Neuronal stem cell (in vitro differentiated cells): ENCODE results near the gene CCT6A.

Experiments
- DNase-seq: peaks from one replicate; pipeline ENCODE4 v3.0.0-alpha.2; 2013; ENCODE audit warnings: low spot score
- H2AFZ ChIP-seq: one replicate; pipeline ENCODE4 v1.6.1; 2013; ENCODE audit warnings: mild to moderate bottlenecking, low read length, inconsistent platforms
- H2AK5ac ChIP-seq: 2 replicates; pipeline ENCODE4 v1.6.1; 2013; ENCODE audit warnings: low read depth, mild to moderate bottlenecking, inconsistent platforms, low read length, moderate library complexity, mixed read lengths
- H2BK120ac ChIP-seq: 2 replicates; pipeline ENCODE4 v1.6.1; 2013; ENCODE audit warnings: low read depth, mild to moderate bottlenecking, inconsistent platforms, low read length, moderate library complexity, mixed read lengths
- H2BK12ac ChIP-seq: one replicate; pipeline ENCODE4 v1.6.1; 2013; ENCODE audit warnings: low read length, inconsistent platforms
- H2BK15ac ChIP-seq: 2 replicates; pipeline ENCODE4 v1.6.1; 2013; ENCODE audit warnings: mild to moderate bottlenecking, low read length, inconsistent platforms, mixed read lengths
- H2BK5ac ChIP-seq: one replicate; pipeline ENCODE4 v1.6.1; 2013; ENCODE audit warnings: inconsistent platforms, mild to moderate bottlenecking, low read length, moderate library complexity
- H3K14ac ChIP-seq: one replicate; pipeline ENCODE4 v1.6.1; 2013; ENCODE audit warnings: low read length, inconsistent platforms
- H3K18ac ChIP-seq: 2 replicates; pipeline ENCODE4 v1.6.1; 2013; ENCODE audit warnings: low read length, inconsistent platforms
- H3K23ac ChIP-seq: 2 replicates; pipeline ENCODE4 v1.6.1; 2013; ENCODE audit warnings: low read depth, mild to moderate bottlenecking, mixed read lengths, low read length, inconsistent platforms; ENCODE audit not compliant: poor library complexity
- H3K27ac ChIP-seq: replicated peaks from 3 replicates; pipeline ENCODE4 v1.5.1; 2013; ENCODE audit warnings: low read length, inconsistent platforms
- H3K27me3 ChIP-seq, 3 experiments: 2 replicates each; pipeline ENCODE4 v1.6.1; 2013; ENCODE audit warnings: low read length in 3 of 3, mild to moderate bottlenecking in 2 of 3, inconsistent platforms in 1 of 3, low read depth in 1 of 3, mixed read lengths in 1 of 3, moderate library complexity in 1 of 3; ENCODE audit not compliant: control insufficient read depth in 3 of 3, insufficient read depth in 3 of 3
- H3K36me3 ChIP-seq, 2 donors: replicated peaks in 1 of 2; 2 replicates each; pipeline ENCODE4 v1.6.1; 2013; ENCODE audit warnings: low read length in 2 of 2; ENCODE audit not compliant: control insufficient read depth in 2 of 2, insufficient read depth in 2 of 2
- H3K4ac ChIP-seq: 2 replicates; pipeline ENCODE4 v1.6.1; 2013; ENCODE audit warnings: inconsistent platforms, mild to moderate bottlenecking, low read length, moderate library complexity
- H3K4me1 ChIP-seq, 2 donors: 1 replicate in 1 of 2; 2 replicates in 1 of 2; pipeline ENCODE4 v1.6.1; 2013; ENCODE audit warnings: low read length in 2 of 2, low read depth in 1 of 2; ENCODE audit not compliant: control insufficient read depth in 2 of 2, insufficient read depth in 1 of 2
- H3K4me2 ChIP-seq: one replicate; pipeline ENCODE4 v1.6.1; 2013; ENCODE audit warnings: mild to moderate bottlenecking, low read length, inconsistent platforms; ENCODE audit not compliant: insufficient read depth, poor library complexity, severe bottlenecking
- H3K4me3 ChIP-seq, 2 donors: 2 replicates each; pipeline ENCODE4 v1.5.1; 2013; ENCODE audit warnings: low read length in 2 of 2, mild to moderate bottlenecking in 2 of 2, inconsistent platforms in 1 of 2, moderate library complexity in 1 of 2
- H3K79me1 ChIP-seq: one replicate; pipeline ENCODE4 v1.6.1; 2013; ENCODE audit warnings: low read depth, mild to moderate bottlenecking, inconsistent platforms, low read length, moderate library complexity
- H3K9ac ChIP-seq: one replicate; pipeline ENCODE4 v1.6.1; 2013; ENCODE audit warnings: mild to moderate bottlenecking, low read depth, low read length, inconsistent platforms; ENCODE audit not compliant: poor library complexity
- H3K9me3 ChIP-seq, 2 donors: replicated peaks in 1 of 2; 2 replicates each; pipeline versions ENCODE3 to v1.6.1; 2013; ENCODE audit warnings: low read length in 2 of 2, mild to moderate bottlenecking in 2 of 2, inconsistent platforms in 1 of 2, low read depth in 1 of 2, mixed read lengths in 1 of 2, moderate library complexity in 1 of 2; ENCODE audit not compliant: control insufficient read depth in 2 of 2, insufficient read depth in 1 of 2
- H4K8ac ChIP-seq: one replicate; pipeline ENCODE4 v1.6.1; 2013; ENCODE audit warnings: low read depth, mild to moderate bottlenecking, inconsistent platforms, low read length, moderate library complexity
- H4K91ac ChIP-seq: one replicate; pipeline ENCODE4 v1.6.1; 2013; ENCODE audit warnings: low read length, low read depth, mild to moderate bottlenecking, inconsistent platforms; ENCODE audit not compliant: poor library complexity
- WGBS, 2 donors: extraction: QIAGEN DNeasy Blood & Tissue Kit; methylation state at CpG; one replicate each; pipeline ENCODE4 v1.1.7; 2013; ENCODE audit warnings: missing lambda C conversion rate in 2 of 2, mixed read lengths in 1 of 2; ENCODE audit not compliant: insufficient read length in 2 of 2, insufficient replicate concordance in 1 of 2; ENCODE audit errors: extremely low coverage in 2 of 2; 5-methylcytosine and 5-hydroxymethylcytosine counted together

Gene CCT6A

DNA sequence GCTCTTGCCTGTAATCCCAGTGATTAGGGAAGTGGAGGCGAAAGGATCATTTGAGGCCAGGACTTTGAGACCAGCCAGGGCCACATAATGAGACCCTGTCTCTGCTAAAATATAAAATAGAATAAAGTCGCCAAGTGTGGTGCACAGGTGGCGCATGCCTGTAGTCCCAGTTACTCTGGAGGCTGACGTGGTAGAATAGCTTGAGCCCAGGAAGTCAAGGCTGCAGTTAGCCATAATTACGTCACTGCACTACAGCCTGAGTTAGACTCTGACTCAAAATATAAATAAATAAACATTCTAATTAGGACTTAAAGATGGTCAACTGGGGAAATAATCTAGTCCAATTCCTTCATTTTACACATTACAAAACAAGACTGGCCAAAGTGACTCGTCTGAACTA, 53.9 kb downstream of the CCT6A start:
- H3K9me3 ChIP-seq: no peaks in the 10 kb centered on the region
- H3K4me2 ChIP-seq: peak overlapping the region; percentile 45
- H3K4me3 ChIP-seq: peak overlapping the region in 1 of 2 donors; percentile 91
- WGBS, 2 donors: no CpG with 5 or more reads among the region's 6 CpGs
- H2AFZ ChIP-seq: no peak overlapping the region
- no peak overlapping the region for H3K4ac ChIP-seq
- no peak overlapping the region for H2BK5ac ChIP-seq
- no peak for DNase-seq
- no peak overlapping the region for H2AK5ac ChIP-seq
- no peak overlapping the region for H3K23ac ChIP-seq
- no peak overlapping the region for H3K14ac ChIP-seq
- H3K18ac ChIP-seq: no peak overlapping the region
- H3K36me3 ChIP-seq: peaks cover 0 to 5% of the 10 kb centered on the region in 2 donors
- H2BK120ac ChIP-seq: no peak overlapping the region
- no peaks in the 10 kb centered on the region for H3K27me3 ChIP-seq
- H2BK15ac ChIP-seq: no peak overlapping the region
- H3K27ac ChIP-seq: no peak overlapping the region
- H2BK12ac ChIP-seq: no peak overlapping the region
- no peaks in the 10 kb centered on the region for H3K4me1 ChIP-seq
- no peak overlapping the region for H4K91ac ChIP-seq
- H4K8ac ChIP-seq: no peak overlapping the region
- H3K79me1 ChIP-seq: peaks cover 1% of the 10 kb centered on the region
- no peak overlapping the region for H3K9ac ChIP-seq

DNA sequence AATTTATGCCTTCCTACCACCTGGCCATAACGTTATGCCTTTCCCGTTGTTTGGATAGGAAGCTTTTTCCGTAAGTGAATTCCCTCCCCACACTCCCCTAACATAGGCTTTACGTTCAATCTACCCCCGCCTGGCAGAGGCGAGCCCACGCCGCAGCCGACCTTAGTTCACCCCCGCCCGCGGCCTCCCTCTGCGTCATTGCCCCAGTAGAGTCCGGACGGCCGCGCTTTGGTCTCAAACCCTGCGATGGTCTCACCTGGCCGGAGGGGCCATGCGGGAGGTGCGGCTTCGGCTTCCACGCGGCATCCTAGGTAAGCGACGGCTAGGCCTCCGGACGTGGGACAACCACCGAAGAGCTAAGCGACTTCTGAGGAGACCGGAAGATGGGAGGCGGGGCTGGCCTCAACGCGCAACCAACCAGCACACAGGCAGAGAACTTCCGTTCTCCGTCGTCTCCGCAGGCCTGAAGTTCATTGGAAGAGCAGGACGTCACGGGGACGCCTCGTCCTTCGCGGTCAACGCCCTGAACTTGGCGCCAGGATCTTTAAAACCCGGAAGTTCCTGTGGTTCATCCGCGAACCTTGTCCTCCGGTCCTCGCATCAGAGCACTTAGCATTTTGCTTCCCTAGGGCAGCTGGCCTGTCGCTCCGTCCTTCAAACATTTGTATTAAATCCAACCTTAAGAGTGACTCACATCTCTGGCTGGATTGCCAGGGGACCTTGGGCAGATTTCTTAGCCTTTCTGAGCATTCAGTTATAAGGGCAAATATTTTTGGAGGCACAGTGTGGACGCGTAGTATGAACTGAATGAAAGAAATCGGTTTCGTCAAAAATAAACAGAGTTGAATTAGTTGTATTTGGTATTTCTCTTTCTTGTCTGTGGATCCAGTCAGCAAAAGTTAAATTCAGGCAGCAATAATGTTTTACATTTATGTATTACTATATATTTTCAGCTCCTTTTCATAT, 54.8 kb downstream of the CCT6A start, which contains the start of gene CHCHD2:
CHCHD2 (minus strand) TSS at position 369 of the 966 bp plus-strand sequence; CDS start at position 306, 63 bp downstream.
- peak within 1 kb of the TSS in 1 of 2 donors; percentile 91 for H3K4me3 ChIP-seq
- H2BK12ac ChIP-seq: no peak within 1 kb of the TSS
- WGBS, 2 donors: no CpG with 5 or more reads among the region's 57 CpGs

DNA sequence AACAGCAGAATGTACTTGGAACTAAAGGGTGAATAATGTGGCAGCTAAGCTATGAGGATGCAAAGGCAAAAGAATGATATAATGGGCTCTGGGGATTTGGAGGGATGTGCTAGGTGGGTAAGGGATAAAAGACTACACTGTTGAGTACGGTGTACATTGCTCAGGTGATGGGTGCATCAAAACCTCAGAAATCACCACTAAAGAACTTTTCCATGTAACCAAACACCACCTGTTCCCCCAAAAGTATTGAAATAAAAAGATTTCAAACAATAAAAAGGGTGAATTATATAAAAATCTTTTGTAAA, 56.3 kb downstream of the CCT6A start:
- H3K4me2 ChIP-seq: no peak overlapping the region
- H3K23ac ChIP-seq: no peak overlapping the region
- WGBS, 2 donors: no CpG with 5 or more reads among the region's 1 CpG
- H2BK120ac ChIP-seq: no peak overlapping the region
- H3K14ac ChIP-seq: no peak overlapping the region
- no peak overlapping the region for H2AK5ac ChIP-seq
- no peak overlapping the region for H4K91ac ChIP-seq
- H3K27ac ChIP-seq: no peak overlapping the region
- no peak overlapping the region for H2BK15ac ChIP-seq
- no peaks in the 10 kb centered on the region for H3K27me3 ChIP-seq
- no peak overlapping the region for H2BK12ac ChIP-seq
- H3K4me3 ChIP-seq: no peak overlapping the region
- no peak overlapping the region for H3K18ac ChIP-seq
- H4K8ac ChIP-seq: no peak overlapping the region
- H2AFZ ChIP-seq: no peak overlapping the region
- no peak overlapping the region for H2BK5ac ChIP-seq
- H3K9me3 ChIP-seq: no peaks in the 10 kb centered on the region
- peaks cover 1% of the 10 kb centered on the region for H3K79me1 ChIP-seq
- H3K36me3 ChIP-seq: peaks cover 0 to 5% of the 10 kb centered on the region in 2 donors
- H3K4me1 ChIP-seq: no peaks in the 10 kb centered on the region
- DNase-seq: no peak
- H3K9ac ChIP-seq: no peak overlapping the region
- H3K4ac ChIP-seq: no peak overlapping the region

More for the DNA sequence above, 54.8 kb downstream of the CCT6A start, which contains the start of gene CHCHD2:
- DNase-seq: peak; percentile 82
- Histone ChIP-seq H3K9me3 (no peaks in the 10 kb centered on the region), H2BK120ac (no peak within 1 kb of the TSS), H3K14ac (no peak within 1 kb of the TSS), H2AK5ac (no peak within 1 kb of the TSS), H3K9ac (peak within 1 kb of the TSS; percentile 63), H2BK15ac (no peak within 1 kb of the TSS), H4K8ac (no peak within 1 kb of the TSS), H3K18ac (peak within 1 kb of the TSS; percentile 71), H3K4me2 (peak within 1 kb of the TSS; percentile 45), H3K27ac (no peak within 1 kb of the TSS), H3K27me3 (no peaks in the 10 kb centered on the region), H3K36me3 (peaks cover 0 to 5% of the 10 kb centered on the region in 2 donors), H3K4me1 (no peaks in the 10 kb centered on the region), H2AFZ (no peak within 1 kb of the TSS), H3K4ac (no peak within 1 kb of the TSS), H3K79me1 (peaks cover 1% of the 10 kb centered on the region), H2BK5ac (no peak within 1 kb of the TSS), H3K23ac (peak within 1 kb of the TSS; percentile 73), H4K91ac (no peak within 1 kb of the TSS)

DNA sequence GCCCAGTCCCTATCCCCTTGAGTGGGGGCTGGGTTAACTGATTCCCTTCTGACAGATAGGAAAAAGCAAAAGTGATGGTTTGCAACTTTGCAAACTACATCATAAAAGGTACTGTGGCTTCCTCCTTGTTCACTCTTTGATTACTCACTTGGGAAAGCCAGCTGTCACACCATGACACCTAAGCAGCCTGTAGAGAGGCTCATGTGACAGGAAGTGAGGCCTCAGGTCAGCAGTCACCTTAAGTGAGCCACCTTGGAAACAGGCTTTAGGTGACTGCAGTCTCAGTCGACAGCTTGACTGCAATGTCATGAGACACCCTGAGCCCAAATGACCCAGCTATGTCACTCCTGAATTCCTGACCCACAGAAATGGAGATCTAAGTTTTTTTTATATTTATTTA, 59.0 kb downstream of the CCT6A start:
- no peak overlapping the region for H3K23ac ChIP-seq
- no peak overlapping the region for H3K4ac ChIP-seq
- WGBS, 2 donors: no CpG with 5 or more reads among the region's 1 CpG
- H3K27me3 ChIP-seq: no peaks in the 10 kb centered on the region
- no peaks in the 10 kb centered on the region for H3K9me3 ChIP-seq
- H3K4me2 ChIP-seq: no peak overlapping the region
- no peaks in the 10 kb centered on the region for H3K4me1 ChIP-seq
- no peak overlapping the region for H2BK12ac ChIP-seq
- H2BK15ac ChIP-seq: no peak overlapping the region
- no peak overlapping the region for H3K27ac ChIP-seq
- no peak overlapping the region for H2AFZ ChIP-seq
- no peak overlapping the region for H2BK120ac ChIP-seq
- no peaks in the 10 kb centered on the region for H3K36me3 ChIP-seq
- no peak overlapping the region for H2AK5ac ChIP-seq
- no peak overlapping the region for H2BK5ac ChIP-seq
- no peak overlapping the region for H3K9ac ChIP-seq
- no peak overlapping the region for H3K4me3 ChIP-seq
- no peak overlapping the region for H3K14ac ChIP-seq
- H4K8ac ChIP-seq: no peak overlapping the region
- peaks cover 1% of the 10 kb centered on the region for H3K79me1 ChIP-seq
- DNase-seq: no peak
- no peak overlapping the region for H4K91ac ChIP-seq
- no peak overlapping the region for H3K18ac ChIP-seq
